Bronchial smooth muscle cell (primary cell): ENCODE results near the gene KPNA5. TPM values are rescaled to one million over a fixed set of nuclear protein-coding genes. Genes with fewer than 3 reads are reported as not detected.

Source experiments
- total RNA-seq: library from RNA; depleted of rRNA; stranded (reverse); fragments of >200 nt; gene quantifications from 2 replicates; pipeline ENCODE4 v1.2.1, GENCODE V29; 2014

The KPNA5 gene
- total RNA-seq, result 6.0 and 8.2 TPM in 2 replicates

GRCh38 chr6:116680880-116681672 is at the start of gene KPNA5:
Gene KPNA5, plus strand, starts transcription at chr6:116681211. Its CDS starts 124 bp downstream, at chr6:116681335.

DNA sequence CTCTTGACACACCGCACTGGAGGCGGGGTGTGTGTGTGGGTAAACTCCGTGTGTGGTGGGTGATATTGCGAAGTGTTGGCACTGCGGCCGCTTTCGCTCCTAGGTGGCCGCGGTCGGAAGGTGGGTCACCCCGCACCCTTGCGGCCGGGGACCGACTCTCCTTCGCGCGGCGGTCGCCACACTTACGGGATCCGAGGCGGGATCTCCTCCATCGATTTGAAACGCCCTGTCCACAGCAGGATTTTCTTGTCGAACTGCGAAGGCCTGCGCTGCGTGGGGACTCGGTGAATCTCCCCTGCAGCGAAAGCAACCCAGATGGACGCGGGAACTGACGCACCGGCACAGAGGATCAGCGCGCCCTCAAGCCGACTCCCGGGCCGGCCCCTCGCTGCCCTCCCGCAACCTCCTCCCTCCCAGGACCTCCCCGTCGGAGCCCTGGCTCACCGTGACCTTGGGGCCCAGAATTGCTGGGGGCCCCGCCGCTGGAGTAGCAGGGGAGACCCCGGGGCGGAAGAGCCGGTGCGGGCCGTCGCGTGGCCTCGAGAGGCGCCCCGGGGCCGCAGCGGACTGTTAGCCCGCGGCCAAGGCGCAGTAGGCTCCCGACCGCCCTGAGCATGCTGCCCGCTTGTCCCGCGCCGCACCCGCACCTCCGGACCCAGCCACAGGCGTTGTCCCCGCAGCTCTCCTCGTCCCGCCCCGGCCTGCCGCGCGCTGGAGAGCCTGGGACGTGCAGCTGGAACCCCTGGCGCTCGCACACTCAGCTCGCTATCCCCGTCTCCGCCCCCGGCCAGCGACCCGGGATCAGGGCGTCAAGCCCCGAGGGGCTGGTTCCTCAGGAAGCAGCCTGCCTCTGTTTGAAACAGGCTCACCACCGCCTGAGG is 84.2 kb downstream of the KPNA5 start, which contains the start of gene FAM162B:
FAM162B (minus strand) TSS at position 759 of the 881 bp plus-strand sequence; CDS start at position 616, 143 bp downstream.

Other genes starting within 250 kb of the KPNA5 start
- gene CALHM6, start 219.8 kb upstream of the KPNA5 start, total RNA-seq, result 0.79 TPM in 1 of 2 replicates, not detected in the other
- 8.4 and 9.0 TPM in 2 replicates for gene CALHM5, start 169.6 kb upstream of the KPNA5 start, total RNA-seq
- gene TRAPPC3L, start 135.5 kb upstream of the KPNA5 start, total RNA-seq, result 0.09 and 0.16 TPM in 2 replicates
- not detected in 2 replicates for gene CALHM4, start 127.5 kb upstream of the KPNA5 start, total RNA-seq
- 17.5 and 20.8 TPM in 2 replicates for gene RWDD1, start 109.7 kb upstream of the KPNA5 start, total RNA-seq
- under 0.01 and 0.09 TPM in 2 replicates for gene RSPH4A, start 64.7 kb upstream of the KPNA5 start, total RNA-seq
- 11.6 and 14.3 TPM in 2 replicates for gene ZUP1, start 12.4 kb upstream of the KPNA5 start, total RNA-seq
- gene FAM162B, start 84.5 kb downstream of the KPNA5 start, total RNA-seq, result 0.32 and 3.8 TPM in 2 replicates
- not detected in 2 replicates for gene GPRC6A, start 147.9 kb downstream of the KPNA5 start, total RNA-seq
- gene RFX6, start 196.0 kb downstream of the KPNA5 start, total RNA-seq, result not detected in 2 replicates